SK-N-MC (cell line): ENCODE results near the gene KCNK3.

Source experiments
- DNase-seq: peaks from one replicate; pipeline ENCODE4 v3.0.0-alpha.2; 2011; ENCODE audit warnings: low read depth, low spot score
- H3K27ac ChIP-seq: fragments of 200-600 bp; sonication (generic); 2 replicates; pipeline ENCODE4 v1.5.1; 2016; ENCODE audit warnings: mixed run types
- H3K36me3 ChIP-seq: fragments of 200-600 bp; sonication (generic); 2 replicates; pipeline ENCODE4 v1.6.1; 2017; ENCODE audit warnings: antibody characterized with exemption, low read length, mixed read lengths; ENCODE audit not compliant: insufficient read depth
- H3K4me3 ChIP-seq: fragments of 200-600 bp; sonication (generic); 2 replicates; pipeline ENCODE4 v1.5.1; 2016
- H3K9ac ChIP-seq: fragments of 200-600 bp; sonication (generic); 2 replicates; pipeline ENCODE4 v1.8.0; 2017; ENCODE audit warnings: mixed run types, mixed read lengths; ENCODE audit not compliant: insufficient read length
- H3K9me3 ChIP-seq: fragments of 200-600 bp; sonication (generic); 2 replicates; pipeline ENCODE4 v1.6.1; 2017; ENCODE audit warnings: low read depth, mild to moderate bottlenecking, antibody characterized with exemption, low read length, moderate library complexity, mixed read lengths
- EZH2 ChIP-seq: fragments of 200-600 bp; sonication (generic); IDR thresholded peaks from one replicate; pipeline ENCODE4 v1.6.1; 2017; ENCODE audit warnings: antibody characterized with exemption
- FOXP2 ChIP-seq: optimal IDR thresholded peaks from 2 replicates; pipeline ENCODE3; 2011; ENCODE audit warnings: mild to moderate bottlenecking, moderate library complexity; ENCODE audit not compliant: insufficient read depth; ENCODE audit errors: extremely low read length, control extremely low read depth
- POLR2AphosphoS5 ChIP-seq: IDR thresholded peaks from 2 replicates; pipeline ENCODE4 v1.6.1; 2012; ENCODE audit warnings: mild to moderate bottlenecking, low read depth, low read length, borderline replicate concordance

Gene KCNK3

DNA sequence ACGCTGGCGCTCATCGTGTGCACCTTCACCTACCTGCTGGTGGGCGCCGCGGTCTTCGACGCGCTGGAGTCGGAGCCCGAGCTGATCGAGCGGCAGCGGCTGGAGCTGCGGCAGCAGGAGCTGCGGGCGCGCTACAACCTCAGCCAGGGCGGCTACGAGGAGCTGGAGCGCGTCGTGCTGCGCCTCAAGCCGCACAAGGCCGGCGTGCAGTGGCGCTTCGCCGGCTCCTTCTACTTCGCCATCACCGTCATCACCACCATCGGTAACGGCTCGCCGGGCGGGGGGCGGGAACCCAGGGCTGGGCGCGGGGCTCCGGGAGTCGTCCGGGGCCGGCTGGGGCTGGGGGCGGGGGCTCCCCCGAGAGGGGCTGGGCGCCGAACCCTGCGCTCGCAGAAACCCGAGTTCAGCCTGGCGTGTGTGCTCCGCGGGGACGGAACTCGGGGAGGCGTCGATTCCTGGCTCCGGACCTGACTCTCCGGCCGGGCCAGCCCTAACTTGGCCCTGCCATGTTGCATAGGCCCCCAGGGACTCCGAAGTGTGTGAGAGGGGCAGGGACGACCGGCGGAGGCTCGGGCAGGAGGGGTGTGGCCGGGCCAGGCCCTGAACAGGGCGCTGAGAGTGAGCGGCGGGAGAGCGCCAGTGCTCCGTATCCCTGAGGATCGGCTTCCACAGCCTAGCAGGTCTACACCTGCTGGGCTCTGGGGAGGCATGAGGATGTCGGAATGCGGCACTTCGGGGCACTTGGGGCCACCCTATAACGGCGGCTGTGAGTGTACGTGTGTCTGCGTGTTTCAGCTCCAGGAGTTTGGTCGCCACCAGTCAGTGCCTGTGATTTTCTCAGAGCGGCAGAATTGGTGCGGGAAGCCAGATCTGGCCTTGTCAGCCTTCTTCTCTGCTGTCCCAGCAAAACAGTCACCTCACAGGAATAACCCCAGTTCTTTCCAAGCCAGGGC lies 651 bp downstream of the KCNK3 start:
- TF ChIP-seq EZH2 (peak; percentile 63), FOXP2 (no peak)
- no peak for DNase-seq
- Histone ChIP-seq H3K27ac (no peak overlapping the region), H3K9ac (no peak overlapping the region), H3K36me3 (no peaks in the 10 kb centered on the region), H3K4me3 (peak overlapping the region; percentile 55; the same call in 1 of the 2 replicates), H3K9me3 (no peaks in the 10 kb centered on the region)

DNA sequence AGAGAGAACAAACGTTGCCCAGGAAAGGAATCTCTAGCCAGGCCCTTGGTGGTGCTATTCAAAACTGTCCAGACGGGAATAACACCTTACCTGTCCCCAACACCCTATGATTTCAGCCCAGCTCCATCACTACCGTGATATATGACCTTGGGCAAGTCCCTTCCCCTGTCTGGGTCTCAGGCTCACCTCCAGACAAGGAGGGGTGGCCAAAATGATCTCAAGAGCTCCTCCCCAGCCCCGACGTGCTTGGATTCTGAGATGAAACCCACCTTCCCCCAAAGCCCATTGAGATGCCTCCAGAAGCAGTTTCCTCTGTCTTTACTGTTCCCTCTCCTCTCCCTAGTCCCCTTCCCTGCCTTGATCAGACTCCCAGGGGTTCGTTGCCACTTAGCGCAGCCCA lies 1.5 kb downstream of the KCNK3 start:
- Histone ChIP-seq H3K36me3 (no peaks in the 10 kb centered on the region), H3K9ac (no peak overlapping the region), H3K9me3 (no peaks in the 10 kb centered on the region), H3K27ac (no peak overlapping the region), H3K4me3 (no peak overlapping the region)
- DNase-seq, result no peak
- TF ChIP-seq EZH2, result no peak
- no peak for TF ChIP-seq FOXP2
- no peak for TF ChIP-seq POLR2AphosphoS5

DNA sequence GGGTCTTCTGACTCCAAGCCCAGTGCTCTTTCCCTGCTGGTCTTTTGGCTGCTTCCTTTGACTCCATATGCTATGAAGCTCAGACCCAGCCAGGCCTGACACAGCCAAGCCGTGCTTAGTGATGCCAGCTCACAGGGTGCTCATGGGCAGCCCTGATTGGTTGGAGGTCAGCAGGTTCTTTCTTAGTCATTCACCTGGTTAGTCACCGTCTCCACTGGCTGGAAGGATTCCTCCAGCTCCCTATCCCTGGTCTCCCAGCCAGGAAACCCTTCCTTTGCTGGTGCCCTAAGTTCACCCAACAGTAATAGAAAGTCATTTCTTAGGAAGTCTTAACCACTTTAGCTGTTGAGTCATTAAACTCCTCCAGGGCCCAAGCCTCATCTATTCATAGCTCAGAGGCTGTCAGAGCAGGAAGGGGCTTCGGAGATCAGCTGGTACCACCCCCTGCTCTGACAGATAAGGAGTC lies 3.9 kb downstream of the KCNK3 start:
- H3K9ac ChIP-seq, result no peak overlapping the region
- H3K4me3 ChIP-seq, result no peak overlapping the region
- H3K27ac ChIP-seq, result no peak overlapping the region
- DNase-seq, result no peak
- H3K36me3 ChIP-seq, result no peaks in the 10 kb centered on the region
- H3K9me3 ChIP-seq, result no peaks in the 10 kb centered on the region
- TF ChIP-seq FOXP2 (no peak), EZH2 (no peak)

DNA sequence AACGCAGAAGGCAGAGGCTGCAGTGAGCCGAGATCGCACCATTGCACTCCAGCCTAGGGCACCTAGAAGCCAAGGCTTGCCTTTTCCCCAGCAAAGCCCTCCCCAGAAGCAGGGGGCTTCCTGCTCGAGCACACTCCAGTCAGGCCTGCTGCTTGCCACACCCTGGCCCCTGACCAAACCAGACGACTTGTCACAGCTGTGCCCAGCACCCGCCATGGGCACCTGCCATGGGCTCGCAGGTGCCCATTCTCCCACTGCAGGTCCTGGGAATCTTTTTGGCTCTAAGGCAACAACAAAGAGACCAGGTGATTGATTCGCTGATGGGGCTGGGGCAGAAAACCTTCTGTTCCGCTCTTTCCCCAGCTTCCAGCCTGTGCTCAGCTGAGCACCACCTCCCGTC lies 4.9 kb downstream of the KCNK3 start:
- Histone ChIP-seq H3K27ac (no peak overlapping the region), H3K4me3 (no peak overlapping the region), H3K9ac (no peak overlapping the region), H3K9me3 (no peaks in the 10 kb centered on the region), H3K36me3 (no peaks in the 10 kb centered on the region)
- no peak for DNase-seq
- no peak for TF ChIP-seq FOXP2
- no peak for TF ChIP-seq EZH2
- TF ChIP-seq POLR2AphosphoS5, result no peak

DNA sequence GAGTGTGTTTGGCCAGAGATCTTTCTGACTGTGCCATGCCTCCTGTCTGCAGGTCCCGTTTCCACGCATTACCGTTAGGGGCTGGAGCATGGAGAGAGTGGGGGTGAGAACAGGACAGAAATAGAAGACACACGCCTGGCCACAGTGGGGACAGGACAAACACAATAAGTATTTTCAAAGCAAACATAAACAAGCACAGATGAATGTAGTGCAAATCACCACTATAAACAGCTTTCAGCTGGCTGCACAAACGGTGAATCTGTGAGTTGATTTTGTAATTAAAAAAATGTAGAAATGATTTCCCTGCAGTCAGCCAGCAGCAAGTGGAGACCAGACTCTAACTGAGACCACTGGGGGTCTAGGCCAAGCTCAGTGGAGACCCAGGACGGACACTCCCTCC lies 6.8 kb downstream of the KCNK3 start:
- no peak for DNase-seq
- no peak overlapping the region for H3K27ac ChIP-seq
- no peak overlapping the region for H3K9ac ChIP-seq
- H3K4me3 ChIP-seq, result no peak overlapping the region
- TF ChIP-seq FOXP2, result no peak
- TF ChIP-seq POLR2AphosphoS5, result no peak
- no peak for TF ChIP-seq EZH2
- no peaks in the 10 kb centered on the region for H3K9me3 ChIP-seq
- no peaks in the 10 kb centered on the region for H3K36me3 ChIP-seq

DNA sequence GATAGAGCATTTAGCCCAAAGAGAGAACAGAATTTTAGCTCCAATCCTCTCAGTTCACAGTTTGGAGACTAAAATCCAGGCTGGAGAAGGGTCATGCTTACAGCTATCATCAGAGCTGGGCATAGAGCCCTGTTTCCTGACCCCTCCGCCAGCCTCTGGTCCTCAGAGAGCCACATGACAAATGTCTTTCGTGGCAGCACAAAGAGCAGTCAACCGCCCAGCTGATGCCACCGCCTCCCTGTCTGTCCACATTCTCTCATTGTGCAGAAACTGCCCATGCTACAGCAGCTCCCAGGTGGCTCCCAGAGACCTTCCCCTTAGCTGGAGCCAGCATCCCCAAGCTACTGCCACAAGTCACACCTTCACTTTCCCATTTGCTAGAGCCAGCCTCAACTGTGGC lies 7.6 kb downstream of the KCNK3 start:
- no peak overlapping the region for H3K4me3 ChIP-seq
- no peak overlapping the region for H3K27ac ChIP-seq
- TF ChIP-seq POLR2AphosphoS5, result no peak
- TF ChIP-seq FOXP2, result no peak
- no peak for TF ChIP-seq EZH2
- no peak overlapping the region for H3K9ac ChIP-seq
- H3K9me3 ChIP-seq, result no peaks in the 10 kb centered on the region
- H3K36me3 ChIP-seq, result no peaks in the 10 kb centered on the region
- DNase-seq, result no peak

DNA sequence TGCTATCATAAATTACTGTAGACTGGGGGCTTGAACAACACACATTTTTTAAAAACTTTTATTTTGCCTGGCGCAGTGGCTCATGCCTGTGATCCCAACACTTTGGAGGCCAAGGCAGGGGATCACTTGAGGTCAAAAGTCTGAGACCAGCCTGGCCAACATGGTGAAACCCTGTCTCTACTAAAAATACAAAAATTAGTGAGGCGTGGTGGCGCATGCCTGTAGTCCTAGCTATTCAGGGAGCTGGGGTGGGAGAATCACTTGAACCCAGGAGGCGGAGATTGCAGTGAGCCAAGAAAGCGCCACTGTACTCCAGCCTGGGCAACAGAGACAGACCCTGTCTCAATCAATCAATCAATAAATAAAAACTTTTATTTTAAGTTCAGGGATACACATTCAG lies 9.1 kb downstream of the KCNK3 start:
- DNase-seq, result no peak
- no peak overlapping the region for H3K27ac ChIP-seq
- TF ChIP-seq FOXP2 (no peak), EZH2 (no peak), POLR2AphosphoS5 (no peak)
- H3K9me3 ChIP-seq, result no peaks in the 10 kb centered on the region
- no peaks in the 10 kb centered on the region for H3K36me3 ChIP-seq
- no peak overlapping the region for H3K4me3 ChIP-seq
- H3K9ac ChIP-seq, result no peak overlapping the region

DNA sequence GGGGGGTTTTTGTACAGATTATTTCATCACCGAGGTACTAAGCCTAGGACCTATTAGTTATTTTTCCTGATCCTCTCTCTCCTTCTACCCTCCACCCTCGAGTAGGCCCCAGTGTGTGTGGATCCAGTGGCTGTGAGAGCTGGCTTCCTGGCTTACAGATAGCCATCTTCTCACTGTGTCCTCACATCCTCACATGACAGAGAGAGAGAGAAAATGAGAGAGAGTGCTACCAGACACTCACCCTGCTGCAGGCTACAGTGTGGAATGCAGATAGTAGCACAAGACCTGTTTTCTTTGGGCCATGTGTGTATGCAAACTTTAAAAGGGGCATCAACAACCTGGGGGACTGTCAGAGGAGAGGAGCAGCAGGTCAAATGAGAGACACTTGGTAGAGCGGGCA lies 9.5 kb downstream of the KCNK3 start:
- no peaks in the 10 kb centered on the region for H3K36me3 ChIP-seq
- H3K9ac ChIP-seq, result no peak overlapping the region
- DNase-seq, result no peak
- no peak for TF ChIP-seq EZH2
- TF ChIP-seq FOXP2, result no peak
- no peak for TF ChIP-seq POLR2AphosphoS5
- no peak overlapping the region for H3K4me3 ChIP-seq
- no peak overlapping the region for H3K27ac ChIP-seq
- H3K9me3 ChIP-seq, result no peaks in the 10 kb centered on the region

DNA sequence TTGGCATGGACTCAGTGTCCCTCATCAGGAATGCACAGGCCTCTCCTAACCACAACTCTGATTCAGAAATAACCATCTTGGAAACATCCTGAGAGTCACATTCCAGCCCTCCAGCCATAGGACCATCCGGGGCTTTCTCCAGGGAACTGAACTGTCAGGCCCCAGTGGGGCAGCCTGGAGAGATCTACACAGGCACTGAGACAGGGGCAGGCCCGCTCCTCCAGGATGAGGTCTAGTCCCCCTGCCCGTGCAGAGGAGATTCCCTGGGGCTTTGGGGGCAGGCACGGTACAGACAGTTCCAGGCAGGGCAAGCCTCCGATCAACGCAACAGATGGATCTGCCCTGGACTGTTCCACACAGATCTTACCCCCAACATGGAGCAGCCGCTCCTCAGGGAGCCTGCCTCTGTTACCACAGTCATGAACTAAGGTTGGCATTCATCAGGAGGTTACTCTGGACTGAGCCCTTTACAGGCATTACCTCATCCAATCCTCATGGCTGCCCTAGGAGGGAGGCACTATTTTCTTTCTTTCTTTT lies 12.0 kb downstream of the KCNK3 start:
- no peak overlapping the region for H3K9ac ChIP-seq
- no peak overlapping the region for H3K4me3 ChIP-seq
- TF ChIP-seq EZH2 (no peak), FOXP2 (no peak), POLR2AphosphoS5 (no peak)
- H3K36me3 ChIP-seq, result no peaks in the 10 kb centered on the region
- no peaks in the 10 kb centered on the region for H3K9me3 ChIP-seq
- no peak for DNase-seq
- no peak overlapping the region for H3K27ac ChIP-seq

DNA sequence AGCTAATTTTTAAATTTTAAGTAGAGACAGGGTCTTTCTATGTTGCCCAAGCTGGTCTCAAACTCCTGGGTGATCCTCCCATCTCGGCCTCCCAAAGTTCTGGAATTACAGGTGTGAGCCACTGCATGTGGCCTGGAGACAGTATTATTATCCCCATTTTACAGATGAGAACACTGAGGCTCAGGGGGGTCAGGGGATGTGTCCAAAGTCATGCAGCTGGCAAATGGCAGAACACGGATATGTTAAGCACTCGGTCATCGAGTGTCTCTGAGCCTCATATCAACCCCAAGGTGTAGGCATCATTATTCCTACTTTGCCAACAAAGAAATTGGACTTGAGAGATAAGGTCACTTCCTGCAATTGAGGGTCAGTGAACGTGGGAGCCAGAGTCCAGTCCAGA lies 12.6 kb downstream of the KCNK3 start:
- Histone ChIP-seq H3K4me3 (no peak overlapping the region), H3K9me3 (no peaks in the 10 kb centered on the region), H3K27ac (no peak overlapping the region), H3K36me3 (no peaks in the 10 kb centered on the region), H3K9ac (no peak overlapping the region)
- no peak for DNase-seq
- TF ChIP-seq EZH2, result no peak
- no peak for TF ChIP-seq FOXP2
- no peak for TF ChIP-seq POLR2AphosphoS5
